ENCODE measurements around the gene TP53I11.

Gene TP53I11

DNA sequence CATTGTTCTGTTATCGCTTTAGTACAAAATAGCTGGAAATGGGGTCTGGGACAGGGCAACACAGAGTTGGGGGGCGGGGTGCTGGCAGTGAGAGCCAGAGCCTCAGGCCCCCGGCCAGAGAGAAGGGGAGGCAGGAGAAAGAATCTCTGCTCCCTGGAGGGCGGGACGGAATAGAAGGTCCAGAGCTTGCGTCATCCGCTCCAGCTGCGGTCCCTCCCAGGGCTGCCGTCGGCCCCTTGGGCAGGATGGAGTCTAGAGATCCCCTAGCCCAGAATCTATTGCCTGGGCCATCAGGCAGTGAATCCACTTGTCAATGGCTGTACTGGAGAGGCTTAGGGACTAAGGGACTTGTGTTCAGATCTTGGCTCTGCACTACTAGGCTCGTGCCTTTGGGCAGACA, 5.0 kb downstream of the TP53I11 start:
- H3K27ac ChIP-seq (ENCODE audit: low read length): no peak overlapping the region
- 0 out of 2 replicates have a peak, but pooled peaks cover 4% of the 10 kb centered on the region for H3K79me2 ChIP-seq (ENCODE audit: low read length)
- no peaks in the 10 kb centered on the region for H3K9me2 ChIP-seq (replicated peaks; ENCODE audit: insufficient read depth, low read length)
- 0 out of 2 replicates have a peak, but pooled peaks cover 9% of the 10 kb centered on the region for H3K4me1 ChIP-seq (ENCODE audit: low read length)
- H3K4me3 ChIP-seq (ENCODE audit: low read length): no peak overlapping the region
- no peak overlapping the region for H3K4me2 ChIP-seq (ENCODE audit: low read depth, low read length)
- H3F3A ChIP-seq (ENCODE audit: insufficient read depth, low read length): no peaks in the 10 kb centered on the region
- no peaks in the 10 kb centered on the region for H3K36me3 ChIP-seq (replicated peaks; ENCODE audit: insufficient read depth, low read length)
- H3K9ac ChIP-seq (ENCODE audit: low read length): no peak overlapping the region
- H3K27me3 ChIP-seq (replicated peaks; ENCODE audit: insufficient read depth, low read length): no peaks in the 10 kb centered on the region
- H4K20me1 ChIP-seq (ENCODE audit: insufficient read depth, low read length): no peaks in the 10 kb centered on the region
- TF ChIP-seq, protein P1, sequence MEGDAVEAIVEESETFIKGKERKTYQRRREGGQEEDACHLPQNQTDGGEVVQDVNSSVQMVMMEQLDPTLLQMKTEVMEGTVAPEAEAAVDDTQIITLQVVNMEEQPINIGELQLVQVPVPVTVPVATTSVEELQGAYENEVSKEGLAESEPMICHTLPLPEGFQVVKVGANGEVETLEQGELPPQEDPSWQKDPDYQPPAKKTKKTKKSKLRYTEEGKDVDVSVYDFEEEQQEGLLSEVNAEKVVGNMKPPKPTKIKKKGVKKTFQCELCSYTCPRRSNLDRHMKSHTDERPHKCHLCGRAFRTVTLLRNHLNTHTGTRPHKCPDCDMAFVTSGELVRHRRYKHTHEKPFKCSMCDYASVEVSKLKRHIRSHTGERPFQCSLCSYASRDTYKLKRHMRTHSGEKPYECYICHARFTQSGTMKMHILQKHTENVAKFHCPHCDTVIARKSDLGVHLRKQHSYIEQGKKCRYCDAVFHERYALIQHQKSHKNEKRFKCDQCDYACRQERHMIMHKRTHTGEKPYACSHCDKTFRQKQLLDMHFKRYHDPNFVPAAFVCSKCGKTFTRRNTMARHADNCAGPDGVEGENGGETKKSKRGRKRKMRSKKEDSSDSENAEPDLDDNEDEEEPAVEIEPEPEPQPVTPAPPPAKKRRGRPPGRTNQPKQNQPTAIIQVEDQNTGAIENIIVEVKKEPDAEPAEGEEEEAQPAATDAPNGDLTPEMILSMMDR (IDR thresholded peaks at IDR 0.05; ENCODE audit: low read length): no peak
- TF ChIP-seq EZH2phosphoT487 (IDR thresholded peaks at IDR 0.05; ENCODE audit: low read length) (no peak), EZH2 (optimal IDR thresholded peaks at IDR 0.05; ENCODE audit: low read depth, low read length) (no peak)
- no peak for DNase-seq
- no peak overlapping the region for H2AFZ ChIP-seq (ENCODE audit: low read length)
- no peaks in the 10 kb centered on the region for H3K9me3 ChIP-seq (replicated peaks; ENCODE audit: insufficient read depth, low read length)

DNA sequence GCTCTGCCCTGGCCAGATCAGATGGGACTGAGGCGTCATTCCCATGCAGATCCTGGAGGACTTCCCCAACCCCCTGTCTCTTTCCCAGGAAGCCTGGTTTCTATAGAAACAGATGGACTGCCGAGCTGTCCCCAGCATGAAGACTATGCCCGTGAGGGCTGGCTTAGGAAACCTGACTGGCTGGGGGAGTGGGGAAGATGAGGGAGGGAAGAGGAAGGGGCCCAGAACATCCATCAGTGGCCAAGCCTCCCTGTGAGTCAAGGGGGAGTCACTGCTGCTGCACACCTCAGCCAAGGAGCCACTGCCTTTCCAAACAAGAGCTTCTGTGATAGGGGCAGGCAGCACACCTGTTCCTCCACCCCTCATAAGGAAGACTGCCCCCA, 5.8 kb downstream of the TP53I11 start:
- Histone ChIP-seq H2AFZ (ENCODE audit: low read length) (no peak overlapping the region), H3K27me3 (replicated peaks; ENCODE audit: insufficient read depth, low read length) (no peaks in the 10 kb centered on the region), H3K9me2 (replicated peaks; ENCODE audit: insufficient read depth, low read length) (no peaks in the 10 kb centered on the region), H3K4me3 (ENCODE audit: low read length) (no peak overlapping the region), H3K9ac (ENCODE audit: low read length) (no peak overlapping the region), H3K4me2 (ENCODE audit: low read depth, low read length) (no peak overlapping the region), H3F3A (ENCODE audit: insufficient read depth, low read length) (no peaks in the 10 kb centered on the region), H3K27ac (ENCODE audit: low read length) (no peak overlapping the region), H3K36me3 (replicated peaks; ENCODE audit: insufficient read depth, low read length) (no peaks in the 10 kb centered on the region), H3K4me1 (ENCODE audit: low read length) (0 out of 2 replicates have a peak, but pooled peaks cover 9% of the 10 kb centered on the region), H3K9me3 (replicated peaks; ENCODE audit: insufficient read depth, low read length) (no peaks in the 10 kb centered on the region), H4K20me1 (ENCODE audit: insufficient read depth, low read length) (no peaks in the 10 kb centered on the region), H3K79me2 (ENCODE audit: low read length) (0 out of 2 replicates have a peak, but pooled peaks cover under 1% of the 10 kb centered on the region)
- no peak for DNase-seq
- no peak for TF ChIP-seq EZH2 (optimal IDR thresholded peaks at IDR 0.05; ENCODE audit: low read depth, low read length)
- no peak for TF ChIP-seq EZH2phosphoT487 (IDR thresholded peaks at IDR 0.05; ENCODE audit: low read length)
- TF ChIP-seq, protein P1 (IDR thresholded peaks at IDR 0.05; ENCODE audit: low read length): no peak

DNA sequence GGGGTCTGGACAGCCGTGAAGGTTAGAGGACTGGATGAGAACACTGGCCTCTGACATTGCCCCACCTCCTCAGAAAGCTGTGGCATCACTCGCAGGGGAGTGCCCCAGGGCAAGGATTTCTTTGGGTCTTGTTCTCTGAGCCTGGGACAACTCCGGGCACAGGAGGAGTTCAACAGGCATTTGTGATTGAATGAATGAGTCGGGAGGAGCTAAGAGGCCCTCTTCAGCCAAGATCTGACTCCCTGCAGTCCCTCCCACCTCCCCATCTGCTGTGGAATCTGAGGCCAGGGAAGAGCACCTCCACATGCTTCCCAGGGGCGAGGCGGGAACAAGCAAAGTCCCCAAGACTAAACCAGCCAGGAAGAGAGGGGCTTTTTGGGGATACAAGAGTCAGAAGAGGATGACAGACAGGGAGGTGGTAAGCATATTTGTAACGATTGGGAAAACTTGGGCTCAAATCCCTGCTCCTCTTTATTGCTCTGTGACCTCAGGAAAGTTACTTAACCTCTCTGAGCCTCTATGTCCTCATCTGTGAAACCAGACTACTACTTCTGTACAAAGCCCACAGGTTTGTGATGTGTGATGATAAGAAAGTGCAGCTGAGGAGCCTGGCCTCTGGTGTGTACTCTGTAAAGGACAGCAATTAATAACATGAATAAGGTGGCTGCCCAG, 6.4 kb downstream of the TP53I11 start:
- no peaks in the 10 kb centered on the region for H3K79me2 ChIP-seq (ENCODE audit: low read length)
- no peak overlapping the region for H3K4me3 ChIP-seq (ENCODE audit: low read length)
- H3K4me1 ChIP-seq (ENCODE audit: low read length): 0 out of 2 replicates have a peak, but pooled peaks cover 9% of the 10 kb centered on the region
- H3F3A ChIP-seq (ENCODE audit: insufficient read depth, low read length): no peaks in the 10 kb centered on the region
- H3K36me3 ChIP-seq (replicated peaks; ENCODE audit: insufficient read depth, low read length): no peaks in the 10 kb centered on the region
- H4K20me1 ChIP-seq (ENCODE audit: insufficient read depth, low read length): no peaks in the 10 kb centered on the region
- no peak overlapping the region for H3K9ac ChIP-seq (ENCODE audit: low read length)
- no peaks in the 10 kb centered on the region for H3K9me3 ChIP-seq (replicated peaks; ENCODE audit: insufficient read depth, low read length)
- no peak overlapping the region for H3K4me2 ChIP-seq (ENCODE audit: low read depth, low read length)
- TF ChIP-seq, protein P1 (IDR thresholded peaks at IDR 0.05; ENCODE audit: low read length): no peak
- TF ChIP-seq EZH2phosphoT487 (IDR thresholded peaks at IDR 0.05; ENCODE audit: low read length) (no peak), EZH2 (optimal IDR thresholded peaks at IDR 0.05; ENCODE audit: low read depth, low read length) (no peak)
- no peak overlapping the region for H2AFZ ChIP-seq (ENCODE audit: low read length)
- no peaks in the 10 kb centered on the region for H3K27me3 ChIP-seq (replicated peaks; ENCODE audit: insufficient read depth, low read length)
- H3K9me2 ChIP-seq (replicated peaks; ENCODE audit: insufficient read depth, low read length): no peaks in the 10 kb centered on the region
- no peak overlapping the region for H3K27ac ChIP-seq (ENCODE audit: low read length)
- DNase-seq: no peak
